Measurements from ENCODE around the gene IGF2BP2.

IGF2BP2 gene

DNA sequence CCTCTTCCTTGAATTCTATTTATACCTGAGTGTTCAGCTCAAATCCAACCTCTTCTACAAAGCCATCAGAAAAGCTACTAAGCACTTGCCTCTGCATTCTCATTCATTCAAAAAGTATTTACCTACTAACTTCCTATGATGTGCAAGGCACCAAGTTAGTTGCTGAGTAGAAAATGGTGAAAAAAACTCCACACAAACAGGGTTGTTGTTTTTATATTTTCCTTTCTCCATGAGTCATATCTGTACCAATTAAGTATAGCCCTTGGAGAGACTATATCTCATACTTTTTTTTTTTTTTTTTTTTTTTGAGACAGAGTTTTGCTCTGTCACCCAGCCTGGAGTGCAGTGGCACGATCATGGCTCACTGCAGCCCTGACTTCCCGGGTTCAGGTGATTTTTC, 67.7 kb downstream of the IGF2BP2 start:
- no peak for TF ChIP-seq ZNF274 (IDR thresholded peaks at IDR 0.05; ENCODE audit: low read depth, low read length)
- H3K4me3 ChIP-seq (ENCODE audit: low read length) = no peak overlapping the region

DNA sequence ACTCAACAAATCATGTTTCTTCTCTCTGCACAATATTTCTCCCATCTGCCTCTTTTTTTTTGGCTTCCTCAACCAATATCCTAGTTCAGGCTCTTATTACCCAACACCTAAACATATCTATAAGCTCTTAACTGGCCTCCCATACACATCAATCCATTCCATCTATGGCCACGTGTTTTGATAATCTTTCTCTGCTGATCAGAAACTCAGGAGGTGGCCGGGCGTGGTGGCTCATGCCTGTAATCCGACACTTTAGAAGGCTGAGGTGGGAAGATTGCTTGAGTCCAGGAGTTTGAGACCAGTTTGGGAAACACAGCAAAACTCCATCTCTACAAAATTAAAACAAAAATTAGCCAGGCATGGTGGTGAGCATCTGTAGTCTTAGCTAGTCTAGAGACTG, 68.4 kb downstream of the IGF2BP2 start:
- no peak for TF ChIP-seq ZNF274 (IDR thresholded peaks at IDR 0.05; ENCODE audit: low read depth, low read length)
- H3K4me3 ChIP-seq (ENCODE audit: low read length) = no peak overlapping the region

DNA sequence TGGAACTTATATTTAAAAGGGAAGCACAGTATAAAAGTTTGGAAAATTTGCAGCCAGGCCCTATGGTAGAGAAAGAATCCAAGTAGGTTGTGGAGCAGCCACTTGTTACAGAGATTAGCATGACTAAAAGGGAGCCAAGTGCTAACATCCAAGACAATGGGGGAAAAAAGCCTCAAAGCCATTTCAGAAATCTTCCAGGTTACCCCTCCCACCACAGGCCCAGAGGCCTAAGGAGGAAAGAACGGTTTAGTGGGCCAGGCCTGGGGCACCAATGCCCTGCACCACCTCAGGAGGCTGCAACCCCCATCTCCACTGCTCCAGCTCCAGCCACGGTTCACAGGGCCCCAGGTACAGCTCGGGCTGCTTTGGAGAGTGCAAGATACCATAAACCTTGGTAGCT, 69.9 kb downstream of the IGF2BP2 start:
- no peak overlapping the region for H3K4me3 ChIP-seq (ENCODE audit: low read length)
- no peak for TF ChIP-seq ZNF274 (IDR thresholded peaks at IDR 0.05; ENCODE audit: low read depth, low read length)

DNA sequence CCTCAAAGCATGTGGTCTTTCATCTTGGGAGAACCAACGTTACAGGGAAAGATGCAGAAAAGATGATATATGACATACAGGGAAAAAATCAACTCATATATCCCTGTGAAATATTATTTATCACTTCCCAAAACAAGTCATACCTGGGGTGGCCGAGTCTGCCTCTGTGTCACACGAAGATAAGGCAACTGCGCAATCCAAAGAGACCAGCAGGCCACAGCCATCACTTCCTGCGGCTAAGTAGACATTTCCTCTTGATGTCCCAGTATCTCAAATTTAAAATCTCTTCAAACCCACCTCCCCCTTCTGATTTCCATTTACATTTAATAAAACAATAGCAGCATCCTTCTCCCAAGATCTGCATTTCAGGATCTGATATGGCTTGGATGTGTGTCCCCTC, 71.5 kb downstream of the IGF2BP2 start:
- TF ChIP-seq ZNF274 (IDR thresholded peaks at IDR 0.05; ENCODE audit: low read depth, low read length) = no peak
- H3K4me3 ChIP-seq (ENCODE audit: low read length) = no peak overlapping the region

DNA sequence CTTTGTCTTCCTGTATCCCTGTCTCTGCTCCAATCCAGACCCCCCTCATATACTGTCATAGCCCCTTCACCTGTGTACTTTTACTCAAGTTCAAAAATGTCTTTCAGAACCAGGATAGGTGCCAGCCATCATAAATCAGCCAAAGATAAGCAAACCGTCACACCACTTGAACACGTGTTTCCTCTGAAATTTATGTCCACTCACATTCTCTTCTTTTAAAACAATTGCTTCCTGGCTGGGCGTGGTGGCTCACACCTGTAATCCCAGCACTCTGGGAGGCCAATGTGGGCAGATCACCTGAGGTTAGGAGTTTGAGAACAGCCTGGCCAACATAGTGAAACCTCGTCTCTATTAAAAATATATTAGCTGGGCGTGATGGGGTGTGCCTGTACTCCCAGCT, 74.1 kb downstream of the IGF2BP2 start:
- no peak for TF ChIP-seq ZNF274 (IDR thresholded peaks at IDR 0.05; ENCODE audit: low read depth, low read length)

DNA sequence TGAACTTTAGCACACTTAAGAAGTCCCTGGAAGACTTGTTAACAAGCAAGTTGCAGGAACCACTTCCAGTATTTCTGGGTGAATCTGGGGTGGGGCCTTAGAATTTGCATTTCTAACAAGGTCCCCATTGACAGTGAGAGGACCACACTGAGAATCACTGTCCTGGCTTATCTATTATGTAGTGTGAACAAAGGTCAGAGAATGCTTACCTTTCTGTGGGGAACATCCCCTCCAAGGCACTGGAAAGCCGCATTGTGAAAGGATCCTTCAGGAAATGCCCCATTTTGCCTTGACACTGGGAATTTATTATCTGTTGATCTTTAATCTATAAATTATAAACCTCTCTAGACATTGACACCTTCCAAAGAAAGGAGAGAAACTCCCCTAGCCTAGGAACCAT, 74.8 kb downstream of the IGF2BP2 start:
- no peak overlapping the region for H3K4me3 ChIP-seq (ENCODE audit: low read length)
- no peak for TF ChIP-seq ZNF274 (IDR thresholded peaks at IDR 0.05; ENCODE audit: low read depth, low read length)

More for the DNA sequence above, 74.1 kb downstream of the IGF2BP2 start:
- no peak overlapping the region for H3K4me3 ChIP-seq (ENCODE audit: low read length)

DNA sequence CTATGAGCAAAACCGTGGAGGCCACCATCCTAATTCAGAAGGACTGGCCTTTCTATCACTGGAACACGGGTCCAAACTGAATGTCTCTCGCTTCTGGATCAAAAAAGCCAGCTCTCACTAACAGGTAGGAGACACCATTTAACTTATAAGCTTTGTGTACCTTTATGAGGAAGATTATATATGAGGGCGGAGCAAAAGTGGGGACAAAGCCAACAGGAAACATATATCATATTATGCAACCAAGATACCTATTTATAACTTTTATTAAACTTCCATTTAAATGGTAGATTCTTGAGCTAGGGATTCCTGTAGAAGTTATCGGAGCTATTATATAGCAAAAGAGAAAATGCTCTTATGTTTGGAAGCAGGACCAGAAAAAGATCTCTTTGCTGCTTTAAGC, 78.4 kb downstream of the IGF2BP2 start:
- no peak for TF ChIP-seq ZNF274 (IDR thresholded peaks at IDR 0.05; ENCODE audit: low read depth, low read length)
- H3K4me3 ChIP-seq (ENCODE audit: low read length) = no peak overlapping the region

DNA sequence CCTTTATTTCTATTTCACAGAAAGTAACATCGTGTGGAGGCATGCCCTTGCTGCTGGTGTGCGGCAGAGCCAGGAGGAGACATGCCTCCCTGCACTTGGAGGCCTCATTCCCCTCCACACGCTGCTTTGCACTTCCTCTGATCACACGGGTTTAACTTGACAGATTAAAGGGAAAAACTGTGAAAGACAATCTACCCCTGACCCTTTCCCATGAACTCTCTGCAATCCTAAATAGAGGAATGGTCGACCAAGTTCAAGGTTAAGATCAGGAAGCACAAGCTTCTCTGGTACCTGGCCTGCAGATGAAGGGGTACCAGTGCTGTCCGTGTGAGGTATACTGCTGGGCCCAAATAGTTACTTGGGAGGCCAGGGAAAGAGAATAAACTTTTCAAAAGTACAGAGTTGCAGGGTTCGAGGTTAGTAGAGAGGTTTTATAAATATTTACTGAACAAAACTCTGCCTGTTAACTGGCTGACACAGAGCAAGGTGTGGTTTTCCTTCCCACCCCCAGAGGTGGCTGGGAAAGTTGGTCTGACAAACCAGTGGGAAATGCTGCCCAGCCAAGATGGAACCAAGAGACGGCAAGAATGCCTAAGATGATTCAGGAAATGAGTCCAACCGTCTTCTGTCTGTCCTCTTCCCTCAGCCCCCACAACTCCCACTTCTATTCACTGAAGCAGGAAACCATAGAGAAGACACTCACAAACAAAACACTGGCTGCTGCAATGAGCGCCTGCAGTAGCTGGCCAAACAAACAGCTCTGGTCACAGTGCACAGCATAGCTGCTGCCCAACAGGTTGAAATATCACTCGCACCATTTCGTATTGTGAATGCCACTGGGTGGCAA, 79.6 kb downstream of the IGF2BP2 start:
- TF ChIP-seq ZNF274 (IDR thresholded peaks at IDR 0.05; ENCODE audit: low read depth, low read length) = no peak
- no peak overlapping the region; the same call in 1 of the 2 replicates for H3K4me3 ChIP-seq (ENCODE audit: low read length)

DNA sequence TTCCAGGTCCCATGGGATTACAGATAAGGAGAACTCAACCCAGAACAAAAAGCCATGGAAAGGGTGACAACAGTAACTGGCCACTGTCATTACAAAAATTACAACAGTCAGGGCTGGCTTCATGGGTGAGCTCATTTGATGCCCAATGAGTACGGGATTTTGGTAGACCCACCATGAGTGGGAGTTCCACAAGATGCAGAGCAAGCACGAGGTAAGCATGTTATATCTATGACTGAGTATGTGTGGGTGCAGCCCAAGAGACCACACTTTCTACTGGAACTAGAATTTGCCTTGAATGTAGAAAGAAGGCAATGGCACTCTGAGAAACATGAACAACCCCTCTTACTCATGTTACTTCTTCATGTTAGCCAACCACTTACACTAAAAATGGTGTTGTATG, 83.3 kb downstream of the IGF2BP2 start:
- H3K4me3 ChIP-seq (ENCODE audit: low read length) = no peak overlapping the region
- TF ChIP-seq ZNF274 (IDR thresholded peaks at IDR 0.05; ENCODE audit: low read depth, low read length) = no peak

DNA sequence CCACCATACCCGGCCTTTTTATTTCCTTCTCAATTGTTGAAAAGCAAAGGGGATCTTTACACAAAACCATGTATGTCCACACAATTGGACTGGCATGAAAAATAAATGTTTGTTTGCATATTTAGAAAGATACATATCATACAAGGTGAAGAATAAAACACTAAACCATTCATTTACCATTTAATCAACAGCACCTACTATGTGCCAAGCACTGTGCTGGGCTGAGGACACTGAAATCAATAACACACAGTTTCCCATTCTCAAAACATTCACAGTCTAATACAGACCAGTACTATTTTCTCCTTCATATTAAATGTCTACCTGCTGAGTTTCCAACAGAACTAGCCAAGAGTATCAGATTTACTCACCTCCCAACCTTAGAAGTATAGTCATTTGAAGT, 84.7 kb downstream of the IGF2BP2 start:
- no peak overlapping the region for H3K4me3 ChIP-seq (ENCODE audit: low read length)
- no peak for TF ChIP-seq ZNF274 (IDR thresholded peaks at IDR 0.05; ENCODE audit: low read depth, low read length)

DNA sequence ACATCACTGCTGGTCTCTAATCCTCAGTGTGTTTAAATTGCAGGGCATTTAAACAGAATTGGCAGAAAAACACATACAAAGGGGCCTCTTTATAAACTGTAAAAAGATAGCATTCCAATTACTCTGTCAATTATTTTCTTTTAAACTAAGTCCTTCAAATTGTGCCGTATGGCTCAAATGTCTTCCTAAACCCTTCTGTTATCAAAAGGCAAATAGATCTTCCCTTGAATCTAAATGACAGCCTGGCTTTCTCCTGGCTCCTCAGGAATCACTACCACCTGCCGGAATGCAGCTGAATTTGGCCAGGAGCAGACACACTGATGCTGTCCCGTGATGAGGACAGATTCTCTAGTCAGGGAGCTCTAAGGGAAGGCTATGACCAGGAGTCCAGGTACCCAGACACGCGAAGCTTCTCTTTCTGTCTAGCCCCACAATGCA, 85.6 kb downstream of the IGF2BP2 start:
- H3K4me3 ChIP-seq (ENCODE audit: low read length) = no peak overlapping the region
- TF ChIP-seq ZNF274 (IDR thresholded peaks at IDR 0.05; ENCODE audit: low read depth, low read length) = no peak

DNA sequence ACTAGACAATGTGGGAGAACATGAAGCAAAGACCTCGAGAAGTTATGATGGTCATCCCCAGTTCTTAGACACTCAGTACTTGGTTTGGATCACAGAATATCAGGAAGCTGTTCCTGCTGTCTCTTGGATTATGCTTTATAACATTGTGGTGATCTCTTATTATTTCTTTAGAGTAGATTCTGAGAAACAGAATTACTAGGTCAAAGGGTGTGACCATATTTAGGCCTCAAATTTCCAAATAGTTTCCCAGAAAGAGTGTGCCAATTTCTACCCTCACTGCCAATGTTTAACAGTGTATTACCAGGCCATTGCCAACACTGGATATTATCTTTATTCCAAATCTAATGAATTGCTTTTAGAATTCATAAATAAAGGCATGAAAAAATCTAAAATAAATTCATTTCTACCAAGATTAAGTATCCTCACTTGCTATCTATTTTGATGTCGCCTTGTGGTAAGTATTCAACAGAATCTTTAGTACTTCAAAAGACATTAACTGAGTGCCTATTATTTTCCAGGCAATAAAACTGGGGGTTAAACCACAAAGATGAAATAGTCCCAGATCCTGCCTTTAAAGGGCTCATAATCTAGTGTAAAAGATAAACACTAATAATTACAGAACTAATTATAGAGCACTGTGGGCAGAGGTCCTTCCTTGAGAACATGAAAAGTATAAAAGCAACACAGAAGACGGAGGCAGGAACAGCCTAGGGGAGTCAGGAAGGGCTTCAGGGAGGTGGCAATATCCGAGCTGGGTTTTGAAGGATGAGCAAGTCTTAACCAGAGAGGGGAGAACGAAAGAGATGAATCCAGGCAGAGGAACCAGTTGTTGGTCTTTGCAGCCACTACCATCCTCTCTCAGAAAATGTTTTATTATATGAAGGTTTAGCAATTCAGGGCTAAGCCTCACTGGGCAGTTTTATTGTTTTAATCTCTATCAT, 86.8 kb downstream of the IGF2BP2 start:
- H3K4me3 ChIP-seq (ENCODE audit: low read length) = no peak overlapping the region

DNA sequence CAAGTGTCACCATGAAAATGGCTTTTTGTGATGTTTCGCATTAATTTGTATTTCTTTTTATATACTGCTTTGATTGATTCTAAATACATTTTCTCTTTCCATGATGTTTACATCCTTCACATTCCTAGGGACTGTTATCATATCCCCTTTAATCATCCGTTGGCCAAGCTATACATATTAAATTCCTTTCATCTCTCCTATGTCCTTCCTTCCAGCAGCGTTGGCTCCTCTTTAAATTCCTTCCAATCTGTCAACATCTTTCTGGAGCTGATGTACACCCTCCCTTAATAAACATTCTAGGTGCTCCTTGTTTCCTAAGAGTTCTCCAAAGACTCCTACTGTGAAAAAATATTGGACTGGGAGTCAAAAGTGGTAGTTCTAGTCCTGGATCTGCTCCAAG, 87.8 kb downstream of the IGF2BP2 start:
- TF ChIP-seq ZNF274 (IDR thresholded peaks at IDR 0.05; ENCODE audit: low read depth, low read length) = no peak
- H3K4me3 ChIP-seq (ENCODE audit: low read length) = no peak overlapping the region

More for the DNA sequence above, 86.8 kb downstream of the IGF2BP2 start:
- TF ChIP-seq ZNF274 (IDR thresholded peaks at IDR 0.05; ENCODE audit: low read depth, low read length) = no peak

DNA sequence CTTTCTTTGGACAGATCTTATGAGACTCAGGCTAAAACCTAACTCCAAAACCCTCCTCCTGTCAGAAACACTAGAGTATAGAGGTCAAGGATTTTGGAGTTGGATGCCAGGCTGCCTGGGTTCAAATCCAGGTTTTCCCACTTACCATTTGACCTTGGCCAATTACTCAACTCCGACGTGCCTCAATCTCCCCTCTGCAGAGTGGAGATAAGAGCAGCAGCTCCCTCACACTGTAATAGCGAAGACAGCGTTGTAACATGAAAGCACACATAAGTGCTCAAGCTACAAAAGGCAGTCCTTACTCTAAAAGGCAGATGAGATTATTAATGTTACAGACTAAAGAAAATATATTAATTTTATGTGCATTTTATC, 90.1 kb downstream of the IGF2BP2 start:
- no peak overlapping the region for H3K4me3 ChIP-seq (ENCODE audit: low read length)
- no peak for TF ChIP-seq ZNF274 (IDR thresholded peaks at IDR 0.05; ENCODE audit: low read depth, low read length)
